HFF-Myc (cell line): ENCODE results near the gene RFX4.
"Not testable (repeated sequence)": the region's sequence is repeated elsewhere in the genome, so short reads cannot be mapped to it uniquely, and the experiment has no call there.

Source experiments
- DNase-seq: peaks from one replicate; pipeline ENCODE4 v3.0.0-alpha.2; 2011; ENCODE audit warnings: low read depth; ENCODE audit errors: extremely low read depth
- H3K4me3 ChIP-seq: replicated peaks from 2 replicates; pipeline ENCODE4 v1.5.1; 2011; ENCODE audit warnings: low read depth, mild to moderate bottlenecking, control low read depth, low read length
- CTCF ChIP-seq: IDR thresholded peaks from 2 replicates; pipeline ENCODE4 v1.5.1; 2012; ENCODE audit warnings: mild to moderate bottlenecking, low read depth, low read length, control low read depth; ENCODE audit errors: missing control alignments

RFX4 gene

GRCh38 chr12:106682594-106683234 lies 99.9 kb downstream of the RFX4 start:
- no peak overlapping the region for H3K4me3 ChIP-seq
- no peak for DNase-seq
- no peak for TF ChIP-seq CTCF

- DNase-seq, result no peak
- H3K4me3 ChIP-seq, result no peak overlapping the region
- TF ChIP-seq CTCF, result no peak
These were observed 101.7 kb downstream of the RFX4 start for GRCh38 chr12:106684497-106684896.

GRCh38 chr12:106685381-106685780 lies 102.6 kb downstream of the RFX4 start:
- TF ChIP-seq CTCF, result no peak
- H3K4me3 ChIP-seq, result no peak overlapping the region

DNA sequence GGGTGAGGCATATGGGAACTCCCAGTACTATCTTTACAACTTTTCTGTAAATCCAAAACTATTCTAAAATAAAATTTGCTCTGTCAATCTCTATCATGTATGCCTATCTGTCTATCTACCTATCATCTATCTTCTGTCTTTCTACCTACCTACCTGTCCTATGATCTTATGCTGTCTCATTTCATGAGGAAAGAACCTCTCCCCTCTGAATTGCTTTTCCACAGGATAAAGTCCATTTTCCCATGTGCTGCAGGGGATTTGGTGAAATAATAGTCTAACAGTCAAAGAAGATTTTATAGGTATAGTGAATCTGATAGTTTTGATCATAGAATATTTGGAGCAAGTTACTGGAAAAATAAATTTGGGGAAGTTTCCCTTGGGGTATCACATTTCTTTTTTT lies 104.9 kb downstream of the RFX4 start:
- TF ChIP-seq CTCF, result no peak
- no peak for DNase-seq
- H3K4me3 ChIP-seq, result no peak overlapping the region

More at GRCh38 chr12:106685381-106685780, 102.6 kb downstream of the RFX4 start:
- DNase-seq, result no peak

DNA sequence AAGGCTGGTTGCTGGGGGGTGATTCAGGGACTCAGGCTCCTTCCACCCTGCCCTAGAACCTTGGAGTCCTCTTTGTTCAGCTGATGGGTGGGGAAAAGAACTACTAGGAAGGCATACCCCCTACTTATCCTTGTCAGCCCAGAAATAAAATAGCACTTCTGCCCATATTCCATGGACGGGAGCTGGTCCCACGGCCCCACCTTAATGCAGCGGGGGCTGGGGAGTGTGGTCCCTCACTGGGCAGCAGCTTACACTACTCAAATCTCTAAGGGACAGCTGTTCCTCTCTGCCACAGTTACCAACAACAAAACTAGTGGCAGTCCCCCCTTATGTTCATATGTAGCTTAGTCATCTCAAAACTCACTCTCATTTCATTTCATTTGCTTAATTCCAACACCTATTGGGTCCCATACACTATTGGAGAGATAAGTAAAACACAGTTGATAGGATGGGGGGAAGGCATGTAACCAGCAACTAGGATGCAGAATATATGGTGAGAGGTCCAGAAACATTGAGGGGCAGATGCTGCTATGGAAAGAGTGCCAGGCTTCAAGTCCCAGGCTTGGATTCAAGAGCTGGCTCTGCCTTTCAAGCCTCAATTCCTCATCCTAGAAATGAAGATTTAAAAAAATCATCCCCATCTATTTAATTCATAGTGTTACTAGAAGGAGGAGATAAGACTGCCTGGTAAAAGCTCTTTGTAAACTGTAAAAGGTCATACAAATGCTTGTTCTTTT lies 107.9 kb downstream of the RFX4 start:
- no peak for TF ChIP-seq CTCF
- DNase-seq, result no peak
- H3K4me3 ChIP-seq, result no peak overlapping the region

- not testable (repeated sequence) for H3K4me3 ChIP-seq, DNase-seq
These were observed 109.2 kb downstream of the RFX4 start for GRCh38 chr12:106692033-106692432.

- DNase-seq, result no peak
- no peak for TF ChIP-seq CTCF
- no peak overlapping the region for H3K4me3 ChIP-seq
These were observed 110.4 kb downstream of the RFX4 start for GRCh38 chr12:106692896-106693820.
